PC-9 (cell line): ENCODE data around the gene YLPM1. TPM values are rescaled to one million over a fixed set of nuclear protein-coding genes. Genes with fewer than 3 reads are reported as not detected.
A peak's percentile ranks its signal among the peaks of the same experiment; 100 is the strongest.

Experiments used
- BruUV-seq: library from RNA; stranded (reverse); fragments of 400-500 nt; replicated peaks from 2 replicates; lab custom pipeline; 2021; lab: Mats Ljungman, UMichigan
- CTCF ChIA-PET: fragments of 300-600 bp; sonication (Branson Sonifier 250); formaldehyde crosslinking; loops from one replicate; lab custom pipeline; 2022; ENCODE audit warnings: antibody characterized with exemption; lab: Charles Lee
- POLR2A ChIA-PET: fragments of 300-600 bp; sonication (Branson Sonifier 250); formaldehyde crosslinking; loops from one replicate; lab custom pipeline; 2022; ENCODE audit warnings: antibody characterized with exemption; ENCODE audit not compliant: unreplicated experiment; lab: Charles Lee
- DNase-seq, 2 experiments: peaks; one replicate each; pipeline versions ENCODE4 v3.0.0 to v3.0.0-alpha.2; 2015 to 2022; ENCODE audit warnings: mixed read lengths in 1 of 2
- H2AFZ ChIP-seq: fragments of 200-600 bp; sonication (generic); 2 replicates; pipeline ENCODE4 v1.8.1; 2017; ENCODE audit warnings: antibody characterized with exemption
- H3F3A ChIP-seq: fragments of 200-600 bp; sonication (generic); 2 replicates; pipeline ENCODE4 v1.8.1; 2017; ENCODE audit warnings: antibody characterized with exemption, mild to moderate bottlenecking, low read depth; ENCODE audit not compliant: insufficient read depth
- H3K27ac ChIP-seq: fragments of 200-600 bp; sonication (generic); 2 replicates; pipeline ENCODE4 v1.6.1; 2016; ENCODE audit warnings: mixed run types
- H3K27me3 ChIP-seq: fragments of 200-600 bp; sonication (generic); 2 replicates; pipeline ENCODE4 v1.6.1; 2016; ENCODE audit warnings: low read depth, mixed run types; ENCODE audit not compliant: insufficient read depth
- H3K36me3 ChIP-seq: fragments of 200-600 bp; sonication (generic); 2 replicates; pipeline ENCODE4 v1.6.1; 2016; ENCODE audit warnings: low read depth, mixed run types
- H3K4me1 ChIP-seq: fragments of 200-600 bp; sonication (generic); replicated peaks from 2 replicates; pipeline ENCODE4 v1.6.1; 2016; ENCODE audit warnings: mixed run types; ENCODE audit not compliant: insufficient read depth
- H3K4me2 ChIP-seq: fragments of 200-600 bp; sonication (generic); 2 replicates; pipeline ENCODE4 v1.6.1; 2017; ENCODE audit warnings: mixed run types
- H3K4me3 ChIP-seq: fragments of 200-600 bp; sonication (generic); 2 replicates; pipeline ENCODE4 v1.6.1; 2016; ENCODE audit warnings: mixed run types
- H3K79me2 ChIP-seq: fragments of 200-600 bp; sonication (generic); 2 replicates; pipeline ENCODE4 v1.6.1; 2017; ENCODE audit warnings: low read depth, mixed run types
- H3K9me2 ChIP-seq: fragments of 200-600 bp; sonication (generic); 2 replicates; pipeline ENCODE4 v1.8.1; 2017; ENCODE audit warnings: mild to moderate bottlenecking; ENCODE audit not compliant: insufficient read depth
- H3K9me3 ChIP-seq: fragments of 200-600 bp; sonication (generic); 2 replicates; pipeline ENCODE4 v1.8.1; 2016; ENCODE audit warnings: low read depth; ENCODE audit not compliant: insufficient read depth
- H4K20me1 ChIP-seq: fragments of 200-600 bp; sonication (generic); 2 replicates; pipeline ENCODE4 v1.8.1; 2017; ENCODE audit not compliant: insufficient read depth
- EZH2 ChIP-seq: fragments of 200-600 bp; sonication (generic); IDR thresholded peaks from 2 replicates; pipeline ENCODE4 v1.8.0; 2017; ENCODE audit warnings: antibody characterized with exemption, low read depth
- intact Hi-C: fragments of 100-400 bp; cut with micrococcal nuclease; formaldehyde crosslinking; loops from one replicate; pipeline ENCODE4 v1.10.0; 2022; ENCODE audit not compliant: unreplicated experiment
- total RNA-seq: library from RNA; stranded (reverse); gene quantifications from 2 replicates; pipeline ENCODE4 v1.2.3, GENCODE V29; 2021
- TF ChIP-seq, protein P1 (sequence below): fragments of 200-600 bp; sonication (generic); conservative IDR thresholded peaks from 2 replicates; pipeline ENCODE4 v1.6.1; 2017; ENCODE audit warnings: mixed run types, antibody characterized with exemption, mild to moderate bottlenecking, moderate library complexity

The YLPM1 gene
- total RNA-seq, 1 experiment from 2014 or later: 170 TPM

DNA sequence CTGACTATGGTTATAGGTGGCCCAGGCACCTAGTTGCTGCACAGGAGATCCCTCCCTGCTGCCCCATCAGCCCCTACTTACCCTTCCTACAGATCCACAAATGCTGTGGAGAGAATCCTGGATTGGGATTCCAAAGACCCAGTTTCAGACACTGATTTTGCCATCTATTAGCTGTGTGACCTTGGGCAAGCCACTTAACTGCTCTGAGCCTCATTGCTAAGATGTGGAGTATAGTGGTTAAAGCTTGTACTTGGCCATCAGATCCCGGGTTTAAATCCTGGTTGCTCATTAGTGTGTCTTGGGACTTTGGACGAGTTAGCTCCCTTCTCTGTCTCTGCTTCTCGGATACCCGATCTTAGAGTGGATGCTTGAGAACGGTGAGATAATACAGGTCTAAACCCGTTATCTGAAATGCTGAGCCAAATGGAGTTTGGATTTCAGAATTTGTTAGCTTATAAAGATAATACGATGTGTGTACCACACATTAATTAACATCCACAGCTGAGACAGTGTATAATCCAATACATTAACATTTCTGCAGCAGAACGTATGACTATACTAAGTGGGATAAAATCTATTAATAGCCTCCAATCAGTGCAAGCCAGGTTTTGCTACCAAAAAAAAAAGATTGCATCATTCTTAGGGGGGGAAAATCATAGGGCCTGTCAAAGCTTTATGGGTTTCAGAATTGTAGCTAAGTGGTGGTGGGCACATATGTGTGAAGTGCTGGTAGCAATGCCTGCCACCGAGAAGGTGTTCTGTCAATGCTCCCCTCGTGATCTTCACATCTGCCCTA, 96.8 kb downstream of the YLPM1 start:
- ChIA-PET POLR2A (no interaction called here), CTCF (interaction anchor here (0.5 to 8.0 kb wide), 16 partner anchors 10 to 1123 kb away, joined by 3 to 128 read pairs (median 6); partner anchors contain the start of gene RPS6KL1)
- TF ChIP-seq EZH2: no peak
- TF ChIP-seq, protein P1, sequence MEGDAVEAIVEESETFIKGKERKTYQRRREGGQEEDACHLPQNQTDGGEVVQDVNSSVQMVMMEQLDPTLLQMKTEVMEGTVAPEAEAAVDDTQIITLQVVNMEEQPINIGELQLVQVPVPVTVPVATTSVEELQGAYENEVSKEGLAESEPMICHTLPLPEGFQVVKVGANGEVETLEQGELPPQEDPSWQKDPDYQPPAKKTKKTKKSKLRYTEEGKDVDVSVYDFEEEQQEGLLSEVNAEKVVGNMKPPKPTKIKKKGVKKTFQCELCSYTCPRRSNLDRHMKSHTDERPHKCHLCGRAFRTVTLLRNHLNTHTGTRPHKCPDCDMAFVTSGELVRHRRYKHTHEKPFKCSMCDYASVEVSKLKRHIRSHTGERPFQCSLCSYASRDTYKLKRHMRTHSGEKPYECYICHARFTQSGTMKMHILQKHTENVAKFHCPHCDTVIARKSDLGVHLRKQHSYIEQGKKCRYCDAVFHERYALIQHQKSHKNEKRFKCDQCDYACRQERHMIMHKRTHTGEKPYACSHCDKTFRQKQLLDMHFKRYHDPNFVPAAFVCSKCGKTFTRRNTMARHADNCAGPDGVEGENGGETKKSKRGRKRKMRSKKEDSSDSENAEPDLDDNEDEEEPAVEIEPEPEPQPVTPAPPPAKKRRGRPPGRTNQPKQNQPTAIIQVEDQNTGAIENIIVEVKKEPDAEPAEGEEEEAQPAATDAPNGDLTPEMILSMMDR: no peak

DNA sequence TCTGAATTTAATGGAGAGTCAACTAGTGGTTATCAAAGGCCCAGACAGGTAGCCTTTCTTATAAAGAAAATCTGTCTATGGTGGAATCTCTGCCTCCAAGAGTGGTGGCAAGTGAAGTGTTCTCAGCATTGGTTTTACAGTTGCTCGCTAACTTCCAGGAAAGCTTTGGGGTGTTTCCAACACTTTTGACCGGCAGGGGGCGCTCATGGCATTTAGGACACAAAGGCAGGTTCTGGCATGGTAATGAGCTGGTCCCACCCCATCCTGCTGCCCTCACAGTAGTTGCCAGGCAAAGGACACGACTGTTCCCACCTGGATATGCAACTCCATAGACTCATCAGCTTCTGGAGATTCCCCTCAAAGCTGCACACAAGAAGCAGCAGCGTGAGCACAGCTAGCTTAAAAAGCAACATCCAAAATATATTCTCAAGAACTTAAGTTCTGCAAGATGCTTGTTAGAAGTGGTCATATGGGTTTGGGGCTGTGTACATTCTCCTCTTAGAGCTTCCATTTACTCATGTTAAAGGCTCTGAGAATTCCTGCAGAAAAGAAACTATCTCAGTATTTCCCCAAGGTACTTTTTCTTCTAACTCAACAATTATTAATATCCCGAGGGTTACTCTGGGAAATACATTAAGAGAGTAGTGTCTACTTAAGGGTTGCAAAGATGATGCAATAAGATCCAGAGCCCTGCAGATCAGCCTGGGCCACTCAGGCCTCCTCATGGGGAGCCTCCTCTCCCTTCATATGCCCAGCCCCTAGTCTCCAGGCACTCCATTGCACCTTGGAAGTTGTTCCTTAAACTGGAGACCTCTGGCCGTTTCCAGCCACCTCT, 98.0 kb downstream of the YLPM1 start:
- Histone ChIP-seq H3K36me3 (no peaks in the 10 kb centered on the region), H4K20me1 (no peaks in the 10 kb centered on the region), H3K9me3 (no peaks in the 10 kb centered on the region), H3K4me3 (no peak overlapping the region), H2AFZ (no peak overlapping the region), H3K27ac (no peak overlapping the region), H3K79me2 (no peaks in the 10 kb centered on the region), H3K4me1 (peaks cover 5% of the 10 kb centered on the region; the same call in 1 of the 2 replicates), H3K4me2 (no peak overlapping the region), H3K27me3 (no peaks in the 10 kb centered on the region), H3K9me2 (no peaks in the 10 kb centered on the region), H3F3A (peaks cover 27% of the 10 kb centered on the region; the same call in 1 of the 2 replicates)
- peak; percentile 73 to 96 for DNase-seq
- no TSS peak for BruUV-seq
- ChIA-PET CTCF (interaction anchor here (0.5 to 8.0 kb wide), 43 partner anchors 9 to 1868 kb away, joined by 3 to 128 read pairs (median 4); partner anchors contain the start of genes ABCD4, RPS6KL1 and ZC2HC1C), POLR2A (interaction anchor here (0.5 to 0.8 kb wide), 5 partner anchors 17 to 434 kb away, joined by 3 to 6 read pairs (median 4); no protein-coding TSS in a partner anchor)
- no peak for TF ChIP-seq EZH2
- TF ChIP-seq, protein P1: peak; percentile 99
- intact Hi-C loops: loop anchor here (1.0 to 2.0 kb wide), 7 partner anchors 44 to 442 kb away; no protein-coding TSS in a partner anchor

More for the DNA sequence above, 96.8 kb downstream of the YLPM1 start:
- BruUV-seq: no TSS peak
- no peak for DNase-seq
- H3K27me3 ChIP-seq: no peaks in the 10 kb centered on the region
- intact Hi-C loops: loop anchor here (2.0 kb wide), 1 partner anchor 251 kb away; no protein-coding TSS in a partner anchor
- H4K20me1 ChIP-seq: no peaks in the 10 kb centered on the region
- no peak overlapping the region for H3K27ac ChIP-seq
- H3K4me2 ChIP-seq: no peak overlapping the region
- H2AFZ ChIP-seq: no peak overlapping the region
- H3F3A ChIP-seq: peaks cover 27% of the 10 kb centered on the region; the same call in 1 of the 2 replicates
- no peaks in the 10 kb centered on the region for H3K9me3 ChIP-seq
- no peak overlapping the region for H3K4me3 ChIP-seq
- H3K4me1 ChIP-seq: peaks cover 8% of the 10 kb centered on the region; the same call in 1 of the 2 replicates
- H3K9me2 ChIP-seq: no peaks in the 10 kb centered on the region
- H3K36me3 ChIP-seq: no peaks in the 10 kb centered on the region
- H3K79me2 ChIP-seq: no peaks in the 10 kb centered on the region

DNA sequence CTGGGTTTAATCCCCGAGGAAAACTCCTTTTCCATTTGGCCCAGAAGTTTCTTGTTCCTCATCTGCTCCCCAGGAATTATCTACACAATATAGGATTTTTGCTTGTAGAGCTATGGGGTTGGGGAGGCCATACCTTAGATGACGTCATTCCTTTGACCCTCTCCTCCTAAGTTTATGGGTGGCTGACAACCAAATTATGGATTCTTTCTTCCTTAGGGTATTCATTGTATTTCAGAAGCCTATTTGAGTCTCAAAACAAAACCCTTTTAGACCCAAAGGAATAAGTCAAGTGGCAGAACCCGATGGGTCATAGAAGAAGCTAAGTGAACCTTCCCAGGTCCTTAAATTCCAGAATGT, 98.6 kb downstream of the YLPM1 start:
- no peaks in the 10 kb centered on the region for H4K20me1 ChIP-seq
- BruUV-seq: TSS peak; percentile 9
- peaks cover 27% of the 10 kb centered on the region; the same call in 1 of the 2 replicates for H3F3A ChIP-seq
- TF ChIP-seq EZH2: no peak
- TF ChIP-seq, protein P1: no peak
- H3K4me3 ChIP-seq: no peak overlapping the region
- no peaks in the 10 kb centered on the region for H3K36me3 ChIP-seq
- no peaks in the 10 kb centered on the region for H3K79me2 ChIP-seq
- no peaks in the 10 kb centered on the region for H3K9me3 ChIP-seq
- intact Hi-C loops: loop anchor here (1.0 to 2.0 kb wide), 7 partner anchors 44 to 442 kb away; no protein-coding TSS in a partner anchor
- H3K9me2 ChIP-seq: no peaks in the 10 kb centered on the region
- ChIA-PET POLR2A (interaction anchor here (0.5 kb wide), 2 partner anchors 84 to 158 kb away, joined by 3 to 4 read pairs; no protein-coding TSS in a partner anchor), CTCF (interaction anchor here (0.6 to 8.0 kb wide), 14 partner anchors 9 to 471 kb away, joined by 3 to 128 read pairs (median 4); partner anchors contain the start of genes RPS6KL1 and ZC2HC1C)
- H3K27ac ChIP-seq: no peak overlapping the region
- no peak overlapping the region for H3K4me2 ChIP-seq
- no peak for DNase-seq
- H2AFZ ChIP-seq: no peak overlapping the region
- H3K4me1 ChIP-seq: no peaks in the 10 kb centered on the region
- H3K27me3 ChIP-seq: peaks cover 5% of the 10 kb centered on the region; the same call in 1 of the 2 replicates
